Measurements from ENCODE around the gene PCDH10. TPM values are rescaled to one million over a fixed set of nuclear protein-coding genes. Genes with fewer than 3 reads are reported as not detected.

The PCDH10 gene
- total and polyA plus RNA-seq, 10 of the 15 experiments (the other 5 are each of a cell fraction or from before 2014, with no cell fraction given) = under 0.01 to 0.38 (median 0.02) TPM; not detected in 6

DNA sequence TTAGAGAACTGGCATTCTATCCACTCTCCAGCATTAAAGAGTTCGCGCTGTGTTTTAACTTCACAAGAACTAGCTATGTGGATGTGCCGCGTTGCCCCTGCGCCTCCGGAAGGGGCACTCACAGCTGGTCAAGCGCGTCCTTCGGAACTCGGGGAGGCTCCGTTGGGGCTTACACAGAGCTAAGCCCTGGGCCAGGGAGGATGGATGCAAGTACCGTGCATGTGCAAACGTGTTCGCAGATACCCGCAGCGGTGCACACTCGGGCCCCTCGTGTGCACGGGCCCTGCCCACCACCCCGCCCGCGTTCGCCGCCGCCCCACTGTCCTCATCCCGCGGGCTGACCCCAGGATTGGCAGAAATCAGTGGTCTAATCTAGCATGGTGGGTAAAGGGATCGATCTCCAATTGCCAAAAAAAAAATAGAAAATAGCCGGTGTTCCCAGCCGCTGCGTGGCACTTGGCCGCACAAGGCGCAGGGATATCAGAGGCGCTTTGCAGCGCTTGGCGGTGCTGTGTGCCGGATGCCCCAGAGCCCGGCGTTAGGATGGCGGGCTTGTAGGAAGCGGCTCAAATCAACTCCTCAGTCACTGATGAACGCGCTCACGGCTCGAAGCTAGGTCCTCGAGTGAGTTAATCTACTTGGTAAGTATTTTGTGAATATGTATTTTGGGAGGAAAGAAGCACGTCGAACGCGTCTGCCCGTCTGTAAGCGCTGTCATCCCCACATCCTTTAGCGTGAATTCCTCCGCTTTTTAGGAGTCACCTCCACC, 989 bp upstream of the PCDH10 start (continued):
- TF ChIP-seq, protein P1, sequence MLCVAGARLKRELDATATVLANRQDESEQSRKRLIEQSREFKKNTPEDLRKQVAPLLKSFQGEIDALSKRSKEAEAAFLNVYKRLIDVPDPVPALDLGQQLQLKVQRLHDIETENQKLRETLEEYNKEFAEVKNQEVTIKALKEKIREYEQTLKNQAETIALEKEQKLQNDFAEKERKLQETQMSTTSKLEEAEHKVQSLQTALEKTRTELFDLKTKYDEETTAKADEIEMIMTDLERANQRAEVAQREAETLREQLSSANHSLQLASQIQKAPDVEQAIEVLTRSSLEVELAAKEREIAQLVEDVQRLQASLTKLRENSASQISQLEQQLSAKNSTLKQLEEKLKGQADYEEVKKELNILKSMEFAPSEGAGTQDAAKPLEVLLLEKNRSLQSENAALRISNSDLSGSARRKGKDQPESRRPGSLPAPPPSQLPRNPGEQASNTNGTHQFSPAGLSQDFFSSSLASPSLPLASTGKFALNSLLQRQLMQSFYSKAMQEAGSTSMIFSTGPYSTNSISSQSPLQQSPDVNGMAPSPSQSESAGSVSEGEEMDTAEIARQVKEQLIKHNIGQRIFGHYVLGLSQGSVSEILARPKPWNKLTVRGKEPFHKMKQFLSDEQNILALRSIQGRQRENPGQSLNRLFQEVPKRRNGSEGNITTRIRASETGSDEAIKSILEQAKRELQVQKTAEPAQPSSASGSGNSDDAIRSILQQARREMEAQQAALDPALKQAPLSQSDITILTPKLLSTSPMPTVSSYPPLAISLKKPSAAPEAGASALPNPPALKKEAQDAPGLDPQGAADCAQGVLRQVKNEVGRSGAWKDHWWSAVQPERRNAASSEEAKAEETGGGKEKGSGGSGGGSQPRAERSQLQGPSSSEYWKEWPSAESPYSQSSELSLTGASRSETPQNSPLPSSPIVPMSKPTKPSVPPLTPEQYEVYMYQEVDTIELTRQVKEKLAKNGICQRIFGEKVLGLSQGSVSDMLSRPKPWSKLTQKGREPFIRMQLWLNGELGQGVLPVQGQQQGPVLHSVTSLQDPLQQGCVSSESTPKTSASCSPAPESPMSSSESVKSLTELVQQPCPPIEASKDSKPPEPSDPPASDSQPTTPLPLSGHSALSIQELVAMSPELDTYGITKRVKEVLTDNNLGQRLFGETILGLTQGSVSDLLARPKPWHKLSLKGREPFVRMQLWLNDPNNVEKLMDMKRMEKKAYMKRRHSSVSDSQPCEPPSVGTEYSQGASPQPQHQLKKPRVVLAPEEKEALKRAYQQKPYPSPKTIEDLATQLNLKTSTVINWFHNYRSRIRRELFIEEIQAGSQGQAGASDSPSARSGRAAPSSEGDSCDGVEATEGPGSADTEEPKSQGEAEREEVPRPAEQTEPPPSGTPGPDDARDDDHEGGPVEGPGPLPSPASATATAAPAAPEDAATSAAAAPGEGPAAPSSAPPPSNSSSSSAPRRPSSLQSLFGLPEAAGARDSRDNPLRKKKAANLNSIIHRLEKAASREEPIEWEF (IDR thresholded peaks at IDR 0.05; ENCODE audit: insufficient replicate concordance, low read depth, low read length) = no peak
- TF ChIP-seq SUPT20H (IDR thresholded peaks at IDR 0.05; ENCODE audit: borderline replicate concordance, control insufficient read depth, low read depth, low read length) (no peak), STAT3 (IDR thresholded peaks at IDR 0.05; ENCODE audit: low read depth, low read length) (no peak)

DNA sequence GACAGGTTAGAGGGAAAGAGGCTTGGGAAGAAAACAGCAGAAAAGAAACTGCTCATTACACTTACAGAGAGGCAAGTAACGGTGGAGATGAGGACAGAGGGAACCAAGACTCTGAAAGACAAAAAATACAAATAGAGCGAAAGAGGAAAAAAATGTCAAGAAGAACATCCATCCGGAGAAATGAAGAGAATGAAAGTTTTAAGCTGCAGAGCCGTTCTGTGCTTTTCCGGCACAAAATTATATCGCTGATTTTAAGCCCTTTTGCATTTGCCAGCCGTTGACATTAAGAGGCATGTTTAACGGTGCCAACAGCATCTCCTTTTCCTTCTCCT, 236 bp downstream of the PCDH10 start:
- 54% methylated on average over 8 of the region's 8 CpGs for WGBS (ENCODE audit: insufficient coverage, insufficient replicate concordance, low lambda C conversion rate, missing lambda C conversion rate)
- no peak overlapping the region for H3K27ac ChIP-seq (ENCODE audit: control insufficient read depth, insufficient read depth)
- ATAC-seq (no peak), FAIRE-seq (no peak), DNase-seq (ENCODE audit: low read depth, low spot score) (no peak)
- RAD21 ChIA-PET (ENCODE audit: unreplicated experiment) = no interaction called here
- no peaks in the 10 kb centered on the region for H3K4me1 ChIP-seq (ENCODE audit: control insufficient read depth, insufficient read depth, low read length)
- intact Hi-C loops (cut with micrococcal nuclease; ENCODE audit: unreplicated experiment) (loop anchor here (5.0 kb wide), 2 partner anchors 333 to 1758 kb away; no protein-coding TSS in a partner anchor), in situ Hi-C loops (cut with MboI) (loop anchor here (25.0 kb wide), 1 partner anchor 1788 kb away; no protein-coding TSS in a partner anchor)
- H3K36me3 ChIP-seq (ENCODE audit: control insufficient read depth in 2 of 2, insufficient read depth in 2 of 2, low read length in 1 of 2) = no peaks in the 10 kb centered on the region
- H3K79me2 ChIP-seq (ENCODE audit: control insufficient read depth, insufficient read depth, low read length) = no peaks in the 10 kb centered on the region
- peak overlapping the region; percentile 33 for H3K4me2 ChIP-seq (ENCODE audit: control insufficient read depth, insufficient read depth)
- peaks cover 9 to 18% of the 10 kb centered on the region in 2 experiments for H3K27me3 ChIP-seq (replicated peaks in 1 of 2; ENCODE audit: control insufficient read depth in 2 of 2, insufficient read depth in 2 of 2, low read length in 1 of 2)
- CTCF ChIA-PET = no interaction called here
- BruUV-seq (replicated peaks) = no TSS peak
- H4K20me1 ChIP-seq (ENCODE audit: control insufficient read depth, insufficient read depth) = no peaks in the 10 kb centered on the region
- H3K9me3 ChIP-seq (replicated peaks; ENCODE audit: control insufficient read depth, insufficient read depth, low read length) = no peaks in the 10 kb centered on the region; the same call in 1 of the 3 replicates
- no peak overlapping the region for H3K9ac ChIP-seq (ENCODE audit: control insufficient read depth, insufficient read depth, low read length)
- no peak overlapping the region for H3K4me3 ChIP-seq
- SMC1A ChIA-PET (ENCODE audit: uncharacterized antibody, unreplicated experiment) = no interaction called here
- no peak overlapping the region for H2AFZ ChIP-seq (ENCODE audit: control insufficient read depth, low read depth, low read length)
- POLR2A ChIA-PET = no interaction called here
- TF ChIP-seq CHD4 (IDR thresholded peaks at IDR 0.05) = no peak
- no peak for TF ChIP-seq POLR2A (IDR thresholded peaks at IDR 0.05; ENCODE audit: low read depth, low read length)
- no peak for TF ChIP-seq CBX5 (IDR thresholded peaks at IDR 0.05; ENCODE audit: low read depth)
- TF ChIP-seq TAF1 (IDR thresholded peaks at IDR 0.05; ENCODE audit: borderline replicate concordance, low read depth, low read length) = no peak
- TF ChIP-seq MTA2 (IDR thresholded peaks at IDR 0.05; ENCODE audit: low read depth) = no peak
- no peak for TF ChIP-seq TBL1XR1 (IDR thresholded peaks at IDR 0.05; ENCODE audit: low read depth, low read length)
- no peak for TF ChIP-seq TCF12 (IDR thresholded peaks at IDR 0.05; ENCODE audit: low read depth, low read length)
- no peak for TF ChIP-seq RFX5 (IDR thresholded peaks at IDR 0.05; ENCODE audit: low read depth, low read length)
- TF ChIP-seq, protein P2, sequence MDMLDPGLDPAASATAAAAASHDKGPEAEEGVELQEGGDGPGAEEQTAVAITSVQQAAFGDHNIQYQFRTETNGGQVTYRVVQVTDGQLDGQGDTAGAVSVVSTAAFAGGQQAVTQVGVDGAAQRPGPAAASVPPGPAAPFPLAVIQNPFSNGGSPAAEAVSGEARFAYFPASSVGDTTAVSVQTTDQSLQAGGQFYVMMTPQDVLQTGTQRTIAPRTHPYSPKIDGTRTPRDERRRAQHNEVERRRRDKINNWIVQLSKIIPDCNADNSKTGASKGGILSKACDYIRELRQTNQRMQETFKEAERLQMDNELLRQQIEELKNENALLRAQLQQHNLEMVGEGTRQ (IDR thresholded peaks at IDR 0.05; ENCODE audit: borderline replicate concordance, low read depth, low read length) = no peak
- no peak for TF ChIP-seq BRCA1 (IDR thresholded peaks at IDR 0.05; ENCODE audit: low read depth, low read length)
- no peak for TF ChIP-seq ETV6 (conservative IDR thresholded peaks at IDR 0.05 in 1 of 2, IDR thresholded peaks at IDR 0.05 in 1 of 2; ENCODE audit: borderline replicate concordance in 1 of 2, low read depth in 1 of 2)
- TF ChIP-seq, protein P3, sequence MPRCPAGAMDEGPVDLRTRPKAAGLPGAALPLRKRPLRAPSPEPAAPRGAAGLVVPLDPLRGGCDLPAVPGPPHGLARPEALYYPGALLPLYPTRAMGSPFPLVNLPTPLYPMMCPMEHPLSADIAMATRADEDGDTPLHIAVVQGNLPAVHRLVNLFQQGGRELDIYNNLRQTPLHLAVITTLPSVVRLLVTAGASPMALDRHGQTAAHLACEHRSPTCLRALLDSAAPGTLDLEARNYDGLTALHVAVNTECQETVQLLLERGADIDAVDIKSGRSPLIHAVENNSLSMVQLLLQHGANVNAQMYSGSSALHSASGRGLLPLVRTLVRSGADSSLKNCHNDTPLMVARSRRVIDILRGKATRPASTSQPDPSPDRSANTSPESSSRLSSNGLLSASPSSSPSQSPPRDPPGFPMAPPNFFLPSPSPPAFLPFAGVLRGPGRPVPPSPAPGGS (IDR thresholded peaks at IDR 0.05; ENCODE audit: borderline replicate concordance, insufficient read depth, low read depth, low read length, poor library complexity, severe bottlenecking) = no peak
- TF ChIP-seq SP1 (IDR thresholded peaks at IDR 0.05; ENCODE audit: low read depth, low read length) = no peak
